H1 (cell line): Measurements from ENCODE around the gene MYRF. TPM values are rescaled to one million over a fixed set of nuclear protein-coding genes. Genes with fewer than 3 reads are reported as not detected.

ENCODE experiments used
- ASH2L ChIP-seq: fragments of 200-600, 300-600 bp; sonication (generic); IDR thresholded peaks from one replicate; pipeline ENCODE4 v1.7.1; 2017; ENCODE audit warnings: low read length
- POLR2AphosphoS5 ChIP-seq: IDR thresholded peaks from 2 replicates; pipeline ENCODE4 v1.6.1; 2011; ENCODE audit warnings: low read depth, low read length
- POU5F1 ChIP-seq: IDR thresholded peaks from 2 replicates; pipeline ENCODE4 v1.6.1; 2011; ENCODE audit warnings: low read depth, mild to moderate bottlenecking, low read length, moderate library complexity
- polyA plus RNA-seq, 7 experiments: library from polyadenylated mRNA; depleted of rRNA in 3 of 7; stranded (reverse) in 5 of 7; unstranded in 2 of 7; fragments of >200 nt in 5 of 7; fragments of 200-250 nt in 2 of 7; gene quantifications; 1 replicate in 5 of 7; 2 replicates in 1 of 7; 4 replicates in 1 of 7; pipeline versions ENCODE4 v1.2.1 to v1.2.3, GENCODE V29; 2011 to 2013; ENCODE audit warnings: missing spikeins in 2 of 7, mixed read lengths in 2 of 7
- total RNA-seq: library from RNA; stranded (reverse); fragmentation: NEBNext Ultra II Directional; extraction: Animal tissue kit (Norgen Biotek cat#: 25700); gene quantifications from 2 replicates; pipeline ENCODE4 v1.2.1, GENCODE V29; 2021

The MYRF gene
- total and polyA plus RNA-seq, 2 of the 8 experiments (the other 6 are each of a cell fraction or from before 2014, with no cell fraction given) = 6.0 to 6.1 TPM

- TF ChIP-seq ASH2L (no peak), POLR2AphosphoS5 (no peak), POU5F1 (no peak)
Measured at GRCh38 chr11:61793829-61794204, 41.4 kb downstream of the MYRF start (continued).
